Panc1 (cell line): ENCODE measurements around the gene GALR1. TPM values are rescaled to one million over a fixed set of nuclear protein-coding genes. Genes with fewer than 3 reads are reported as not detected.

ENCODE experiments used
- ATAC-seq: fragments of 200-7000 bp; cut with Tn5 transposase; 2 replicates; pipeline ENCODE4 v1.9.1; 2020; ENCODE audit warnings: mild to moderate bottlenecking, moderate library complexity
- BruUV-seq: library from RNA; stranded (reverse); fragments of 400-500 nt; replicated peaks from 2 replicates; lab custom pipeline; 2021; lab: Mats Ljungman, UMichigan
- CTCF ChIA-PET: fragments of 300-600 bp; sonication (Branson Sonifier 250); formaldehyde crosslinking; loops from one replicate; lab custom pipeline; 2022; ENCODE audit warnings: antibody characterized with exemption; lab: Charles Lee
- POLR2A ChIA-PET: fragments of 300-600 bp; sonication (Branson Sonifier 250); formaldehyde crosslinking; loops from one replicate; lab custom pipeline; 2022; ENCODE audit warnings: antibody characterized with exemption; lab: Charles Lee
- DNase-seq: peaks from one replicate; pipeline ENCODE4 v3.0.0-alpha.2; 2010; ENCODE audit warnings: low read depth, low spot score
- H3K27ac ChIP-seq: 2 replicates; pipeline ENCODE4 v1.5.1; 2011; ENCODE audit warnings: mild to moderate bottlenecking, low read length, inconsistent platforms
- H3K27me3 ChIP-seq: fragments of 200-500 bp; sonication (Bioruptor generic); 2 replicates; pipeline ENCODE4 v1.6.0; 2014; ENCODE audit warnings: low read length, inconsistent platforms; ENCODE audit not compliant: control insufficient read depth, insufficient read depth
- H3K36me3 ChIP-seq: fragments of 200-500 bp; sonication (Bioruptor generic); 2 replicates; pipeline ENCODE4 v1.5.1; 2014; ENCODE audit warnings: inconsistent platforms, mild to moderate bottlenecking, low read length, moderate library complexity; ENCODE audit not compliant: control insufficient read depth, insufficient read depth
- H3K4me1 ChIP-seq: 2 replicates; pipeline ENCODE4 v1.5.1; 2011; ENCODE audit warnings: inconsistent platforms, mild to moderate bottlenecking, low read length, moderate library complexity; ENCODE audit not compliant: control insufficient read depth, insufficient read depth
- H3K4me3 ChIP-seq, 2 experiments: 2 replicates each; pipeline ENCODE4 v1.5.1; 2011 to 2012; ENCODE audit warnings: low read depth in 2 of 2, low read length in 2 of 2, mild to moderate bottlenecking in 2 of 2, inconsistent platforms in 1 of 2, moderate library complexity in 1 of 2
- H3K9me3 ChIP-seq: fragments of 200-500 bp; sonication (Bioruptor generic); 2 replicates; pipeline ENCODE4 v1.5.1; 2014; ENCODE audit warnings: low read depth, mild to moderate bottlenecking, inconsistent platforms, low read length, moderate library complexity; ENCODE audit not compliant: control insufficient read depth, insufficient read depth
- CTCF ChIP-seq: fragments of 450-650 bp; IDR thresholded peaks from 2 replicates; pipeline ENCODE4 v1.5.1; 2017; ENCODE audit warnings: mild to moderate bottlenecking
- POLR2AphosphoS5 ChIP-seq: IDR thresholded peaks from 2 replicates; pipeline ENCODE4 v1.6.1; 2012; ENCODE audit warnings: mild to moderate bottlenecking, low read depth, low read length, moderate library complexity
- REST ChIP-seq, 2 experiments: IDR thresholded peaks; 2 replicates each; pipeline ENCODE4 v1.6.1; 2011 to 2012; ENCODE audit warnings: low read depth in 2 of 2, control low read depth in 1 of 2, low read length in 1 of 2, mild to moderate bottlenecking in 1 of 2, moderate library complexity in 1 of 2; ENCODE audit not compliant: insufficient read depth in 1 of 2
- SIN3A ChIP-seq: IDR thresholded peaks from 2 replicates; pipeline ENCODE4 v1.6.1; 2012; ENCODE audit warnings: low read depth, mild to moderate bottlenecking, low read length, moderate library complexity, borderline replicate concordance; ENCODE audit not compliant: insufficient read depth
- TCF7L2 ChIP-seq: IDR thresholded peaks from 2 replicates; pipeline ENCODE4 v1.6.1; 2011; ENCODE audit warnings: mild to moderate bottlenecking, low read depth, low read length, inconsistent platforms
- in situ Hi-C: cut with HindIII; loops from 2 replicates; pipeline ENCODE4 v1.10.0; 2016; ENCODE audit warnings: low sequenced_read_pairs, low pct_unique_long_range_greater_than_20kb
- intact Hi-C: fragments of 100-400 bp; cut with micrococcal nuclease; formaldehyde crosslinking; loops from one replicate; pipeline ENCODE4 v1.10.0; 2022; ENCODE audit not compliant: unreplicated experiment
- total RNA-seq: library from RNA; stranded (reverse); gene quantifications from one replicate; pipeline ENCODE4 v1.2.1, GENCODE V29; 2021; ENCODE audit not compliant: unreplicated experiment

Gene GALR1
- total RNA-seq, 1 experiment from 2014 or later = not detected

- H3K9me3 ChIP-seq = no peaks in the 10 kb centered on the region
- POLR2A ChIA-PET = no interaction called here
- CTCF ChIA-PET = interaction anchor here (2.0 to 2.7 kb wide), 2 partner anchors 83 to 86 kb away, joined by 4 to 12 read pairs; no protein-coding TSS in a partner anchor
- H3K27ac ChIP-seq = no peak overlapping the region
- no peak overlapping the region for H3K4me3 ChIP-seq
- ATAC-seq (0 out of 2 replicates have a peak, but pooled peaks have one; percentile 4), DNase-seq (no peak)
- BruUV-seq = no TSS peak
- H3K4me1 ChIP-seq = peaks cover 30% of the 10 kb centered on the region
- in situ Hi-C loops (no loop called here), intact Hi-C loops (loop anchor here (2.0 to 5.0 kb wide), 2 partner anchors 77 to 98 kb away; partner anchors contain the start of gene MBP)
- TF ChIP-seq TCF7L2 = no peak
- TF ChIP-seq POLR2AphosphoS5 = no peak
- TF ChIP-seq REST (IDR thresholded peaks at IDR 0.05; ENCODE audit: insufficient read depth in 1 of 2, low read depth in 2 of 2, low read length in 1 of 2) = no peak
- no peak for TF ChIP-seq CTCF
- no peak for TF ChIP-seq SIN3A
- H3K27me3 ChIP-seq = no peaks in the 10 kb centered on the region
- H3K36me3 ChIP-seq = no peaks in the 10 kb centered on the region
Measured at GRCh38 chr18:77210249-77210648, 39.4 kb upstream of the GALR1 start.

GRCh38 chr18:77218642-77219041 lies 31.0 kb upstream of the GALR1 start:
- H3K4me3 ChIP-seq = no peak overlapping the region
- DNase-seq (no peak), ATAC-seq (no peak)
- H3K9me3 ChIP-seq = no peaks in the 10 kb centered on the region
- TF ChIP-seq REST (IDR thresholded peaks at IDR 0.05; ENCODE audit: insufficient read depth in 1 of 2, low read depth in 2 of 2, low read length in 1 of 2) (no peak), CTCF (no peak), TCF7L2 (no peak), SIN3A (no peak), POLR2AphosphoS5 (no peak)
- H3K36me3 ChIP-seq = no peaks in the 10 kb centered on the region
- peaks cover 7% of the 10 kb centered on the region for H3K4me1 ChIP-seq
- in situ Hi-C loops = no loop called here
- 0 out of 2 replicates have a peak overlapping the region, but pooled peaks have one; percentile 10 for H3K27ac ChIP-seq
- intact Hi-C loops = no loop called here
- no peaks in the 10 kb centered on the region for H3K27me3 ChIP-seq
- ChIA-PET POLR2A (no interaction called here), CTCF (no interaction called here)
- BruUV-seq = no TSS peak
